Liver (tissue), 9 donors: ENCODE measurements around the gene ZNF714. TPM values are rescaled to one million over a fixed set of nuclear protein-coding genes. Genes with fewer than 3 reads are reported as not detected.

ENCODE experiments used
- DNase-seq: peaks from one replicate; pipeline ENCODE4 v3.0.0-alpha.2; 2017; ENCODE audit warnings: low spot score
- H3K27ac ChIP-seq, 2 donors: one replicate each; pipeline ENCODE4 v1.7.0; 2013; ENCODE audit warnings: inconsistent platforms in 2 of 2, low read length in 2 of 2, control low read depth in 1 of 2, low read depth in 1 of 2, mild to moderate bottlenecking in 1 of 2
- H3K27me3 ChIP-seq, 4 donors: one replicate each; pipeline versions ENCODE4 v1.6.1 to v1.7.0; 2013; ENCODE audit warnings: low read length in 3 of 4, inconsistent platforms in 1 of 4, mild to moderate bottlenecking in 1 of 4, moderate library complexity in 1 of 4; ENCODE audit not compliant: control insufficient read depth in 4 of 4, insufficient read depth in 4 of 4
- H3K36me3 ChIP-seq, 4 donors: one replicate each; pipeline versions ENCODE4 v1.6.1 to v1.7.0; 2013; ENCODE audit warnings: low read length in 3 of 4, mild to moderate bottlenecking in 3 of 4, low read depth in 1 of 4, moderate library complexity in 1 of 4; ENCODE audit not compliant: control insufficient read depth in 4 of 4, insufficient read depth in 3 of 4
- H3K4me1 ChIP-seq, 4 donors: one replicate each; pipeline versions ENCODE4 v1.6.1 to v1.7.0; 2013; ENCODE audit warnings: low read length in 3 of 4, mild to moderate bottlenecking in 3 of 4, moderate library complexity in 1 of 4; ENCODE audit not compliant: control insufficient read depth in 4 of 4, insufficient read depth in 4 of 4
- H3K4me3 ChIP-seq, 3 donors: one replicate each; pipeline versions ENCODE4 v1.6.1 to v1.7.0; 2013; ENCODE audit warnings: low read length in 3 of 3, control low read depth in 1 of 3, low read depth in 1 of 3, mild to moderate bottlenecking in 1 of 3
- H3K9ac ChIP-seq, 2 donors: one replicate each; pipeline ENCODE4 v1.7.0; 2013; ENCODE audit warnings: low read length in 2 of 2, mild to moderate bottlenecking in 2 of 2, moderate library complexity in 2 of 2, control low read depth in 1 of 2, low read depth in 1 of 2
- H3K9me3 ChIP-seq, 4 donors: one replicate each; pipeline versions ENCODE4 v1.6.1 to v1.7.0; 2013; ENCODE audit warnings: low read length in 3 of 4; ENCODE audit not compliant: control insufficient read depth in 4 of 4
- EGR1 ChIP-seq, 2 donors: IDR thresholded peaks; 2 replicates each; pipeline ENCODE4 v1.6.1; 2016 to 2018; ENCODE audit warnings: antibody characterized with exemption in 2 of 2, low read depth in 2 of 2
- FOXA1 ChIP-seq: IDR thresholded peaks from 2 replicates; pipeline ENCODE4 v1.6.1; 2016; ENCODE audit warnings: antibody characterized with exemption
- FOXA2 ChIP-seq: IDR thresholded peaks from 2 replicates; pipeline ENCODE4 v1.6.1; 2016; ENCODE audit warnings: antibody characterized with exemption
- GABPA ChIP-seq, 2 donors: IDR thresholded peaks in 1 of 2; conservative IDR thresholded peaks in 1 of 2; 2 replicates each; pipeline ENCODE4 v1.6.1; 2016; ENCODE audit warnings: antibody characterized with exemption in 2 of 2, mild to moderate bottlenecking in 1 of 2, moderate library complexity in 1 of 2
- HNF4A ChIP-seq, 2 donors: conservative IDR thresholded peaks; 2 replicates each; pipeline ENCODE4 v1.6.1; 2016; ENCODE audit warnings: antibody characterized with exemption in 2 of 2, mild to moderate bottlenecking in 2 of 2
- HNF4G ChIP-seq: IDR thresholded peaks from 2 replicates; pipeline ENCODE4 v1.6.1; 2016; ENCODE audit warnings: antibody characterized with exemption
- JUND ChIP-seq, 2 donors: IDR thresholded peaks; 2 replicates each; pipeline ENCODE4 v1.6.1; 2016; ENCODE audit warnings: antibody characterized with exemption in 2 of 2
- NR2F2 ChIP-seq: IDR thresholded peaks from 2 replicates; pipeline ENCODE4 v1.6.1; 2016; ENCODE audit warnings: antibody characterized with exemption
- RAD21 ChIP-seq, 2 donors: IDR thresholded peaks; 2 replicates each; pipeline ENCODE4 v1.6.1; 2016; ENCODE audit warnings: antibody characterized with exemption in 2 of 2, mild to moderate bottlenecking in 2 of 2
- RXRA ChIP-seq, 2 donors: IDR thresholded peaks; 2 replicates each; pipeline ENCODE4 v1.6.1; 2017 to 2018; ENCODE audit warnings: antibody characterized with exemption in 2 of 2, mild to moderate bottlenecking in 1 of 2
- SP1 ChIP-seq: IDR thresholded peaks from 2 replicates; pipeline ENCODE4 v1.6.1; 2018; ENCODE audit warnings: antibody characterized with exemption, mild to moderate bottlenecking
- TAF1 ChIP-seq: conservative IDR thresholded peaks from 2 replicates; pipeline ENCODE4 v1.6.1; 2016; ENCODE audit warnings: antibody characterized with exemption, mild to moderate bottlenecking
- YY1 ChIP-seq: IDR thresholded peaks from 2 replicates; pipeline ENCODE4 v1.6.1; 2016; ENCODE audit warnings: antibody characterized with exemption, mild to moderate bottlenecking
- WGBS: extraction: QIAGEN DNeasy Blood & Tissue Kit; methylation state at CpG from one replicate; pipeline ENCODE4 v1.1.7; 2013; 5-methylcytosine and 5-hydroxymethylcytosine counted together
- polyA plus RNA-seq, 2 donors: library from polyadenylated mRNA; stranded (reverse) in 1 of 2; unstranded in 1 of 2; fragments of 200-250 nt in 1 of 2; fragments of >200 nt in 1 of 2; fragmentation: Nextera tagmentation in 1 of 2; extraction: Ambion mirVana in 1 of 2; gene quantifications; one replicate each; pipeline versions ENCODE4 v1.2.1 to v1.2.3, GENCODE V29; 2013 to 2015
- total RNA-seq, 2 donors: library from RNA; depleted of rRNA; stranded (reverse); fragments of >200 nt; gene quantifications; one replicate each; pipeline ENCODE4 v1.2.3, GENCODE V29; 2014
- TF ChIP-seq, protein P1 (sequence below): IDR thresholded peaks from 2 replicates; pipeline ENCODE4 v1.6.1; 2016; ENCODE audit warnings: antibody characterized with exemption
- TF ChIP-seq, protein P2 (sequence below): IDR thresholded peaks from 2 replicates; pipeline ENCODE4 v1.6.1; 2016; ENCODE audit warnings: antibody characterized with exemption, mild to moderate bottlenecking
- TF ChIP-seq, protein P3 (sequence below): IDR thresholded peaks from 2 replicates; pipeline ENCODE4 v1.6.1; 2016; ENCODE audit warnings: antibody characterized with exemption
- TF ChIP-seq, protein P4 (sequence below): fragments of 150-350 bp; IDR thresholded peaks from 2 replicates; pipeline ENCODE4 v1.5.1; 2017; ENCODE audit warnings: improper control_type of control experiment, low read depth, low read length; ENCODE audit not compliant: missing input control
- TF ChIP-seq, protein P5 (sequence below): IDR thresholded peaks from 2 replicates; pipeline ENCODE4 v1.6.1; 2016; ENCODE audit warnings: antibody characterized with exemption
- donor health status: healthy.
- donor health status: healthy.
- donor health status: healthy.
- donor health status: healthy.
- donor health status: healthy.

ZNF714 gene
- total and polyA plus RNA-seq, 4 donors, result 0.22 to 4.7 (median 0.81) TPM

DNA sequence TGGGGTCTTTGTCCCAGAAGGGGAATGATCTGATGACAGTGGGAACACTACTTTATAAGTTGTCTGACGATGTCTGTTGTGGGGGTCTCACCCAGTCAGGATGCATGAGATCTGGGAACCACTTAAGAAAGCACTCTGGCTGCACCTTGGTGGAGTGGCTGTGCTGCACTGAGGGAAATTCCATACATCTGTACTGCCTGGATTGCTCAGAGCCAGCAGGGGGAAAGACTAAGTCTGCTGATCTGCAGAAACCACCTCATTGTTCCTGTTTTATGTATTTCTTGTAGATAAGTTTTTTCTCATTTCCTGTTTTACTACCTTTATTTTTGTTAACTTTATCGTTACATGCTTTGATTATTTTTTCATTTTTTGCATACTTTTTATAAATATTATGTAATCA is 34.3 kb upstream of the ZNF714 start (continued):
- no peak for TF ChIP-seq TAF1

DNA sequence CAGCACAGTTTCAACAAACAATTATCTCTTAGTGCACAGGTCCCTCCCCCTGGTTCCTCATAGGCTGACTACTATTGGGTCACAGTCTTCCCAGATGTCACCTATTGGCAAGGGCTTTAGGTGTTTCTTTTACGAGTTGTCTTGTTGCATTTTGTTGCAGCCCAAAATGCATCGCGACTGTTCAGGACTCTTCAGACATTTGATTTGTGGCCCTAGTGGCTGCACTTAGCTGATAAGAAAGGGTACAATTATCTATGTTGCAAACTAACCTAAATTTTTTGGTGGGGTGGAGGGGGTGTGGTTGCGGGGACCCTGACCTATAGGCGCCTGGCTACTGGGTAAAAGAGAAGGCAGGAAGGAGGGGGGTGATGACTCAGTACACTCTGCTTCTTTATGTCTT is 29.1 kb upstream of the ZNF714 start:
- WGBS, result 96% methylated on average over 5 of the region's 5 CpGs
- H3K9me3 ChIP-seq, result peaks cover 0 to 30% (median 8%) of the 10 kb centered on the region in 4 donors
- no peak overlapping the region for H3K27ac ChIP-seq
- no peak for TF ChIP-seq NR2F2
- TF ChIP-seq, protein P1, sequence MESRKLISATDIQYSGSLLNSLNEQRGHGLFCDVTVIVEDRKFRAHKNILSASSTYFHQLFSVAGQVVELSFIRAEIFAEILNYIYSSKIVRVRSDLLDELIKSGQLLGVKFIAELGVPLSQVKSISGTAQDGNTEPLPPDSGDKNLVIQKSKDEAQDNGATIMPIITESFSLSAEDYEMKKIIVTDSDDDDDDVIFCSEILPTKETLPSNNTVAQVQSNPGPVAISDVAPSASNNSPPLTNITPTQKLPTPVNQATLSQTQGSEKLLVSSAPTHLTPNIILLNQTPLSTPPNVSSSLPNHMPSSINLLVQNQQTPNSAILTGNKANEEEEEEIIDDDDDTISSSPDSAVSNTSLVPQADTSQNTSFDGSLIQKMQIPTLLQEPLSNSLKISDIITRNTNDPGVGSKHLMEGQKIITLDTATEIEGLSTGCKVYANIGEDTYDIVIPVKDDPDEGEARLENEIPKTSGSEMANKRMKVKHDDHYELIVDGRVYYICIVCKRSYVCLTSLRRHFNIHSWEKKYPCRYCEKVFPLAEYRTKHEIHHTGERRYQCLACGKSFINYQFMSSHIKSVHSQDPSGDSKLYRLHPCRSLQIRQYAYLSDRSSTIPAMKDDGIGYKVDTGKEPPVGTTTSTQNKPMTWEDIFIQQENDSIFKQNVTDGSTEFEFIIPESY, result no peak
- peaks cover 0 to 12% (median 2%) of the 10 kb centered on the region in 4 donors for H3K36me3 ChIP-seq
- H3K4me1 ChIP-seq, result no peaks in the 10 kb centered on the region
- no peaks in the 10 kb centered on the region for H3K27me3 ChIP-seq
- no peak for DNase-seq
- no peak overlapping the region for H3K9ac ChIP-seq
- no peak overlapping the region for H3K4me3 ChIP-seq

DNA sequence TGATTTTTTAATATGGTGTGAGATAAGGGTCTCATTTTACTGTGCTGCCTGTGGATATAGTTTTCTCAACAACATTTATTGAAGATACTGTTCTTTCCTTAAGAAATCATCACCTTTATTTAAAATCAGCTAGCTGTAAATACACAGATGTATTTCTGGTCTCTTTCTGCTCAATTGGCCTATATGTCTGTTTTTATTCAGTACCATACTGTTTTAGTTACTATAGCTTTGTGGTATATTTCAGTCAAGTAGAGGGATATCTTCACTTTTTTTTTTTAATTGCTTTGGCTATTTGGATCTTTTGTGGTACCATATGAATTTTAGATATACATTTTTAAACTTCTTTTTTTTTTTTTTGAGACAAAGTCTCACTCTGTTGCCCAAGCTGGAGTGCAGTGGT is 16.7 kb upstream of the ZNF714 start:
- H3K9ac ChIP-seq, result no peak overlapping the region
- no peak for TF ChIP-seq YY1
- no peak for TF ChIP-seq FOXA1
- no peaks in the 10 kb centered on the region for H3K4me1 ChIP-seq
- H3K27ac ChIP-seq, result no peak overlapping the region
- H3K9me3 ChIP-seq, result peaks cover 0 to 7% (median 2%) of the 10 kb centered on the region in 4 donors
- H3K27me3 ChIP-seq, result no peaks in the 10 kb centered on the region
- no peak overlapping the region for H3K4me3 ChIP-seq
- DNase-seq, result no peak
- no peaks in the 10 kb centered on the region for H3K36me3 ChIP-seq

DNA sequence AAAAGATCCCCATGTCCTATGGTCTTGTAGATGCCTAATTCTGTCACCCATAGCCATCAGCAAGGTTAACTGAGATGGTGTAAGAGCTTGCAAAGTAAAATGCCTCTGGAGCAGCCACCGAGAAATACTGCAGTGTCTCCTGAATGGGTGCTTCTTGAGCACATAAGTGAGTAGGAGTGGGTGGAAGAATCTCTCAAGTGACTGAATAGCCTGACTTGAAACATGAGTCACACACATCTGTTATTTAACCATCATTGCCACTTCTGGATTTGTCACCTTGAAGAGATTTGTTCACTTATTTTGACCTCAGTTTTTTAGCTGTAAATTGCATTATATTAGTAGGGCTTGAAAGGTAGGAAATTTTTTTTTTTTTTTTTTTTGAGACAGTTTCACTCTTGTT is 2.3 kb downstream of the ZNF714 start:
- Histone ChIP-seq H3K4me3 (no peak overlapping the region), H3K27ac (no peak overlapping the region), H3K9me3 (no peaks in the 10 kb centered on the region), H3K36me3 (no peaks in the 10 kb centered on the region), H3K4me1 (no peaks in the 10 kb centered on the region), H3K27me3 (peaks cover 0 to 2% (median 0%) of the 10 kb centered on the region in 4 donors), H3K9ac (no peak overlapping the region)
- no peak for TF ChIP-seq TAF1
- TF ChIP-seq EGR1 (IDR thresholded peaks at IDR 0.05; ENCODE audit: low read depth in 2 of 2), result no peak
- TF ChIP-seq, protein P2, sequence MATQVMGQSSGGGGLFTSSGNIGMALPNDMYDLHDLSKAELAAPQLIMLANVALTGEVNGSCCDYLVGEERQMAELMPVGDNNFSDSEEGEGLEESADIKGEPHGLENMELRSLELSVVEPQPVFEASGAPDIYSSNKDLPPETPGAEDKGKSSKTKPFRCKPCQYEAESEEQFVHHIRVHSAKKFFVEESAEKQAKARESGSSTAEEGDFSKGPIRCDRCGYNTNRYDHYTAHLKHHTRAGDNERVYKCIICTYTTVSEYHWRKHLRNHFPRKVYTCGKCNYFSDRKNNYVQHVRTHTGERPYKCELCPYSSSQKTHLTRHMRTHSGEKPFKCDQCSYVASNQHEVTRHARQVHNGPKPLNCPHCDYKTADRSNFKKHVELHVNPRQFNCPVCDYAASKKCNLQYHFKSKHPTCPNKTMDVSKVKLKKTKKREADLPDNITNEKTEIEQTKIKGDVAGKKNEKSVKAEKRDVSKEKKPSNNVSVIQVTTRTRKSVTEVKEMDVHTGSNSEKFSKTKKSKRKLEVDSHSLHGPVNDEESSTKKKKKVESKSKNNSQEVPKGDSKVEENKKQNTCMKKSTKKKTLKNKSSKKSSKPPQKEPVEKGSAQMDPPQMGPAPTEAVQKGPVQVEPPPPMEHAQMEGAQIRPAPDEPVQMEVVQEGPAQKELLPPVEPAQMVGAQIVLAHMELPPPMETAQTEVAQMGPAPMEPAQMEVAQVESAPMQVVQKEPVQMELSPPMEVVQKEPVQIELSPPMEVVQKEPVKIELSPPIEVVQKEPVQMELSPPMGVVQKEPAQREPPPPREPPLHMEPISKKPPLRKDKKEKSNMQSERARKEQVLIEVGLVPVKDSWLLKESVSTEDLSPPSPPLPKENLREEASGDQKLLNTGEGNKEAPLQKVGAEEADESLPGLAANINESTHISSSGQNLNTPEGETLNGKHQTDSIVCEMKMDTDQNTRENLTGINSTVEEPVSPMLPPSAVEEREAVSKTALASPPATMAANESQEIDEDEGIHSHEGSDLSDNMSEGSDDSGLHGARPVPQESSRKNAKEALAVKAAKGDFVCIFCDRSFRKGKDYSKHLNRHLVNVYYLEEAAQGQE, result no peak
- TF ChIP-seq NR2F2, result no peak
- TF ChIP-seq HNF4A (conservative IDR thresholded peaks at IDR 0.05), result no peak
- TF ChIP-seq, protein P3, sequence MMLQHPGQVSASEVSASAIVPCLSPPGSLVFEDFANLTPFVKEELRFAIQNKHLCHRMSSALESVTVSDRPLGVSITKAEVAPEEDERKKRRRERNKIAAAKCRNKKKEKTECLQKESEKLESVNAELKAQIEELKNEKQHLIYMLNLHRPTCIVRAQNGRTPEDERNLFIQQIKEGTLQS, result no peak
- no peak for TF ChIP-seq RAD21 (IDR thresholded peaks at IDR 0.05)
- TF ChIP-seq HNF4G, result no peak
- TF ChIP-seq, protein P1, result no peak
- TF ChIP-seq RXRA (IDR thresholded peaks at IDR 0.05), result no peak
- TF ChIP-seq, protein P4, sequence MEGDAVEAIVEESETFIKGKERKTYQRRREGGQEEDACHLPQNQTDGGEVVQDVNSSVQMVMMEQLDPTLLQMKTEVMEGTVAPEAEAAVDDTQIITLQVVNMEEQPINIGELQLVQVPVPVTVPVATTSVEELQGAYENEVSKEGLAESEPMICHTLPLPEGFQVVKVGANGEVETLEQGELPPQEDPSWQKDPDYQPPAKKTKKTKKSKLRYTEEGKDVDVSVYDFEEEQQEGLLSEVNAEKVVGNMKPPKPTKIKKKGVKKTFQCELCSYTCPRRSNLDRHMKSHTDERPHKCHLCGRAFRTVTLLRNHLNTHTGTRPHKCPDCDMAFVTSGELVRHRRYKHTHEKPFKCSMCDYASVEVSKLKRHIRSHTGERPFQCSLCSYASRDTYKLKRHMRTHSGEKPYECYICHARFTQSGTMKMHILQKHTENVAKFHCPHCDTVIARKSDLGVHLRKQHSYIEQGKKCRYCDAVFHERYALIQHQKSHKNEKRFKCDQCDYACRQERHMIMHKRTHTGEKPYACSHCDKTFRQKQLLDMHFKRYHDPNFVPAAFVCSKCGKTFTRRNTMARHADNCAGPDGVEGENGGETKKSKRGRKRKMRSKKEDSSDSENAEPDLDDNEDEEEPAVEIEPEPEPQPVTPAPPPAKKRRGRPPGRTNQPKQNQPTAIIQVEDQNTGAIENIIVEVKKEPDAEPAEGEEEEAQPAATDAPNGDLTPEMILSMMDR, result no peak
- no peak for TF ChIP-seq GABPA (IDR thresholded peaks at IDR 0.05 in 1 of 2, conservative IDR thresholded peaks at IDR 0.05 in 1 of 2)
- no peak for TF ChIP-seq SP1
- no peak for TF ChIP-seq YY1
- TF ChIP-seq FOXA2, result no peak
- no peak for TF ChIP-seq FOXA1
- no peak for TF ChIP-seq JUND (IDR thresholded peaks at IDR 0.05)
- TF ChIP-seq, protein P5, sequence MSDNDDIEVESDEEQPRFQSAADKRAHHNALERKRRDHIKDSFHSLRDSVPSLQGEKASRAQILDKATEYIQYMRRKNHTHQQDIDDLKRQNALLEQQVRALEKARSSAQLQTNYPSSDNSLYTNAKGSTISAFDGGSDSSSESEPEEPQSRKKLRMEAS, result no peak
- WGBS, result 94% methylated on average over 1 of the region's 1 CpG
- DNase-seq, result no peak
